ENCODE data around the gene THAP12. TPM values are rescaled to one million over a fixed set of nuclear protein-coding genes. Genes with fewer than 3 reads are reported as not detected.
A peak's percentile ranks its signal among the peaks of the same experiment; 100 is the strongest.

Gene THAP12
- total and polyA plus RNA-seq, 2 of the 13 experiments (the other 11 are each of a cell fraction or from before 2014, with no cell fraction given), result 18.8 to 51.3 TPM

GRCh38 chr11:76419896-76420295 is 39.0 kb upstream of the THAP12 start:
- Histone ChIP-seq H3K4me1 (ENCODE audit: insufficient read depth, low read length) (no peaks in the 10 kb centered on the region), H3K79me2 (ENCODE audit: insufficient read depth, low read length) (no peaks in the 10 kb centered on the region), H4K20me1 (ENCODE audit: insufficient read depth, low read length) (no peaks in the 10 kb centered on the region), H3K4me3 (replicated peaks in 1 of 3; ENCODE audit: insufficient read depth in 1 of 3, low read depth in 2 of 3, low read length in 3 of 3) (no peak overlapping the region), H3K9ac (ENCODE audit: insufficient read depth, low read depth, low read length) (no peak overlapping the region), H3K4me2 (ENCODE audit: low read depth, low read length) (no peak overlapping the region), H3K9me3 (ENCODE audit: low read length) (no peaks in the 10 kb centered on the region), H2AFZ (ENCODE audit: low read length) (no peak overlapping the region), H3K27ac (ENCODE audit: extremely low read length, insufficient read depth, low read length) (no peak overlapping the region), H3K36me3 (replicated peaks in 1 of 2; ENCODE audit: control insufficient read depth in 1 of 2, insufficient read depth in 2 of 2, low read length in 2 of 2) (no peaks in the 10 kb centered on the region), H3K27me3 (ENCODE audit: control insufficient read depth in 1 of 2, insufficient read depth in 2 of 2, low read length in 2 of 2) (peaks cover 1 to 11% of the 10 kb centered on the region in 2 experiments; a peak in 1 of 5 replicates)
- TF ChIP-seq STAG1 (CRISPR knock-in tag; IDR thresholded peaks at IDR 0.05), result peak; percentile 53
- TF ChIP-seq HMG20B (CRISPR knock-in tag; conservative IDR thresholded peaks at IDR 0.05), result no peak
- peak; percentile 64 for TF ChIP-seq CTCF (CRISPR knock-in tag; IDR thresholded peaks at IDR 0.05)
- peak; percentile 51; the same call in 1 of the 2 replicates for TF ChIP-seq SMC3 (IDR thresholded peaks at IDR 0.05; ENCODE audit: low read length)
- no peak for TF ChIP-seq ZNF235 (CRISPR knock-in tag; IDR thresholded peaks at IDR 0.05; ENCODE audit: borderline replicate concordance)
- TF ChIP-seq MNT (IDR thresholded peaks at IDR 0.05), result no peak
- TF ChIP-seq SMYD3 (CRISPR knock-in tag; IDR thresholded peaks at IDR 0.05), result no peak
- intact Hi-C loops (cut with micrococcal nuclease; ENCODE audit: unreplicated experiment), result loop anchor here (1.0 to 5.0 kb wide), 2 partner anchors 33 to 91 kb away; no protein-coding TSS in a partner anchor
- CTCF ChIA-PET (ENCODE audit: low intra/inter-chr PET ratio, low total read pairs), result no interaction called here
- peak; percentile 67 for ATAC-seq
- peak; percentile 8 for FAIRE-seq
- WGBS (ENCODE audit: low lambda C conversion rate), result 0% methylated on average over 3 of the region's 3 CpGs
- DNase-seq (ENCODE audit: low spot score), result peak; percentile 15
- BruUV-seq (replicated peaks), result no TSS peak
- in situ Hi-C loops (cut with HindIII; ENCODE audit: extremely low pct_ligation_motif_present, low pct_unique_long_range_greater_than_20kb), result no loop called here
- POLR2A ChIA-PET, result no interaction called here

Data from HepG2 (cell line).